Mammary epithelial cell (primary cell): ENCODE data around the gene NUP93.

Experiments used
- EZH2 ChIP-seq: IDR thresholded peaks from 2 replicates; pipeline ENCODE4 v1.6.1; 2012; ENCODE audit warnings: low read length, inconsistent platforms, borderline replicate concordance
- TF ChIP-seq, protein P1 (sequence below), 2 donors: IDR thresholded peaks in 1 of 2; conservative IDR thresholded peaks in 1 of 2; 2 replicates each; pipeline ENCODE4 v1.5.1; 2011 to 2012; ENCODE audit warnings: inconsistent platforms in 2 of 2, low read length in 2 of 2, mild to moderate bottlenecking in 2 of 2, control low read depth in 1 of 2, low read depth in 1 of 2; ENCODE audit not compliant: insufficient read depth in 1 of 2; ENCODE audit errors: extremely low read depth in 1 of 2

DNA sequence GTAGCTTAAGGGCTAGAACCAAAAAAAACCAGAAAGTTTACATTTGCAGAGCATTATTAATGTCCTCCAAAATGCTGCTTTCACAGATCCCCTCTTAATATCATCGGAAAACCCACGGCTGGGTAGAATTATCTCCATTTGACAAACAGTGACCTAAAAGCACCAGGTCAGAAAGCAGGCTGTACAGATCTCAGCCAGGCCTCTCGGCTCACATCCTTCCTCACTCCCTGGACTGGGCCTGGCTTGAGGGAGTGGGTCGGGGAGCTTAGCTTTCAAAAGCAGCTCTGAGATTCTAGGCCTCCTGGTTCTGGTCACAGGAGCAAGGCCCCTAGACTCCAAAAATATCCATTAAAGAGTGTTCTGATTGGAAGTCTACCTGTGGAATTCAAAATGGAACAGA lies 126.0 kb downstream of the NUP93 start:
- TF ChIP-seq, protein P1, sequence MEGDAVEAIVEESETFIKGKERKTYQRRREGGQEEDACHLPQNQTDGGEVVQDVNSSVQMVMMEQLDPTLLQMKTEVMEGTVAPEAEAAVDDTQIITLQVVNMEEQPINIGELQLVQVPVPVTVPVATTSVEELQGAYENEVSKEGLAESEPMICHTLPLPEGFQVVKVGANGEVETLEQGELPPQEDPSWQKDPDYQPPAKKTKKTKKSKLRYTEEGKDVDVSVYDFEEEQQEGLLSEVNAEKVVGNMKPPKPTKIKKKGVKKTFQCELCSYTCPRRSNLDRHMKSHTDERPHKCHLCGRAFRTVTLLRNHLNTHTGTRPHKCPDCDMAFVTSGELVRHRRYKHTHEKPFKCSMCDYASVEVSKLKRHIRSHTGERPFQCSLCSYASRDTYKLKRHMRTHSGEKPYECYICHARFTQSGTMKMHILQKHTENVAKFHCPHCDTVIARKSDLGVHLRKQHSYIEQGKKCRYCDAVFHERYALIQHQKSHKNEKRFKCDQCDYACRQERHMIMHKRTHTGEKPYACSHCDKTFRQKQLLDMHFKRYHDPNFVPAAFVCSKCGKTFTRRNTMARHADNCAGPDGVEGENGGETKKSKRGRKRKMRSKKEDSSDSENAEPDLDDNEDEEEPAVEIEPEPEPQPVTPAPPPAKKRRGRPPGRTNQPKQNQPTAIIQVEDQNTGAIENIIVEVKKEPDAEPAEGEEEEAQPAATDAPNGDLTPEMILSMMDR (conservative IDR thresholded peaks at IDR 0.05 in 1 of 2, IDR thresholded peaks at IDR 0.05 in 1 of 2; ENCODE audit: extremely low read depth in 1 of 2, insufficient read depth in 1 of 2, low read depth in 1 of 2, low read length in 2 of 2) = no peak
- no peak for TF ChIP-seq EZH2
